ENCODE results near the gene LRMDA.

The LRMDA gene

DNA sequence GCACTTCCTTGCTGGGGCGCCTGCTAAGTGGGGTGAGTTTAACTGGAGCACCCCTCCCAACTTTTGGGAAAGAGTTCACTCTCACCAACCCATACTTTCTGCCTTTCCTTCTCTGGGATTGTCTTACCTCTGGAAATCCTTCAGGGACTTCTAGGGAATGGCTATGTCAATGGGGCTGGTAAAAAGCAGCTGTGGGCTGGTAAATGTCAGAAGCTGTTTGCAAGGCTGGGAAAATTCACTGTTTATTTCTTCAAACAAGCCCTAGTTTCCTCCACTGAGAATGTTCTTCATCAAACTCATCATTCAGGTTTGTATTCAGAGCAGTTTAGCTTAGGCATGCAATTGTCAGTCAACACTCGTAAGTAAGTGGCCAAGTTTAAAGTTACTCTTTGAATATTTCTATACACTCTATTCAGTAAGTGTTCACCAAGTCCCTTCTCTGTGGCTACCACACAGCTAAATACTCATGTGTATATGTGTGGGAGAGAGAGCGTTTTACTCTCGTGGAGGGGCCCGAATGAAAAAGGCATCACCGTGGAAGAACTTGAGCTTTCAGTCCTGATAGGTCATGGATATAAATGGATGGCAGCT, 654.8 kb downstream of the LRMDA start:
- H2AFZ ChIP-seq (ENCODE audit: low read depth, low read length) = no peak overlapping the region
- H3K9ac ChIP-seq (ENCODE audit: low read depth, low read length) = no peak overlapping the region
- DNase-seq = no peak
- H3K4me1 ChIP-seq (ENCODE audit: insufficient read depth, low read length) = no peaks in the 10 kb centered on the region
- no peak for ATAC-seq (ENCODE audit: insufficient read depth, low read depth)
- no peak overlapping the region for H3K4me2 ChIP-seq (ENCODE audit: insufficient read depth, low read length)
- H3K9me3 ChIP-seq (ENCODE audit: insufficient read depth, low read length, severe bottlenecking) = no peaks in the 10 kb centered on the region
- no peaks in the 10 kb centered on the region for H3K36me3 ChIP-seq (ENCODE audit: insufficient read depth, low read length)
- no peaks in the 10 kb centered on the region for H3K27me3 ChIP-seq (ENCODE audit: insufficient read depth, low read length, poor library complexity)
- no peaks in the 10 kb centered on the region for H3K79me2 ChIP-seq (ENCODE audit: insufficient read depth, low read length)
- no peaks in the 10 kb centered on the region for H4K20me1 ChIP-seq (ENCODE audit: insufficient read depth, low read length)
- TF ChIP-seq, protein P1, sequence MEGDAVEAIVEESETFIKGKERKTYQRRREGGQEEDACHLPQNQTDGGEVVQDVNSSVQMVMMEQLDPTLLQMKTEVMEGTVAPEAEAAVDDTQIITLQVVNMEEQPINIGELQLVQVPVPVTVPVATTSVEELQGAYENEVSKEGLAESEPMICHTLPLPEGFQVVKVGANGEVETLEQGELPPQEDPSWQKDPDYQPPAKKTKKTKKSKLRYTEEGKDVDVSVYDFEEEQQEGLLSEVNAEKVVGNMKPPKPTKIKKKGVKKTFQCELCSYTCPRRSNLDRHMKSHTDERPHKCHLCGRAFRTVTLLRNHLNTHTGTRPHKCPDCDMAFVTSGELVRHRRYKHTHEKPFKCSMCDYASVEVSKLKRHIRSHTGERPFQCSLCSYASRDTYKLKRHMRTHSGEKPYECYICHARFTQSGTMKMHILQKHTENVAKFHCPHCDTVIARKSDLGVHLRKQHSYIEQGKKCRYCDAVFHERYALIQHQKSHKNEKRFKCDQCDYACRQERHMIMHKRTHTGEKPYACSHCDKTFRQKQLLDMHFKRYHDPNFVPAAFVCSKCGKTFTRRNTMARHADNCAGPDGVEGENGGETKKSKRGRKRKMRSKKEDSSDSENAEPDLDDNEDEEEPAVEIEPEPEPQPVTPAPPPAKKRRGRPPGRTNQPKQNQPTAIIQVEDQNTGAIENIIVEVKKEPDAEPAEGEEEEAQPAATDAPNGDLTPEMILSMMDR (IDR thresholded peaks at IDR 0.05; ENCODE audit: borderline replicate concordance, extremely low read depth, low read length, poor library complexity, severe bottlenecking) = no peak
- no peak for TF ChIP-seq EZH2 (IDR thresholded peaks at IDR 0.05; ENCODE audit: borderline replicate concordance, low read depth, low read length, severe bottlenecking)
- no peak overlapping the region for H3K4me3 ChIP-seq (ENCODE audit: low read depth in 1 of 2, low read length in 2 of 2)
- no peak overlapping the region for H3K27ac ChIP-seq (ENCODE audit: low read length)

DNA sequence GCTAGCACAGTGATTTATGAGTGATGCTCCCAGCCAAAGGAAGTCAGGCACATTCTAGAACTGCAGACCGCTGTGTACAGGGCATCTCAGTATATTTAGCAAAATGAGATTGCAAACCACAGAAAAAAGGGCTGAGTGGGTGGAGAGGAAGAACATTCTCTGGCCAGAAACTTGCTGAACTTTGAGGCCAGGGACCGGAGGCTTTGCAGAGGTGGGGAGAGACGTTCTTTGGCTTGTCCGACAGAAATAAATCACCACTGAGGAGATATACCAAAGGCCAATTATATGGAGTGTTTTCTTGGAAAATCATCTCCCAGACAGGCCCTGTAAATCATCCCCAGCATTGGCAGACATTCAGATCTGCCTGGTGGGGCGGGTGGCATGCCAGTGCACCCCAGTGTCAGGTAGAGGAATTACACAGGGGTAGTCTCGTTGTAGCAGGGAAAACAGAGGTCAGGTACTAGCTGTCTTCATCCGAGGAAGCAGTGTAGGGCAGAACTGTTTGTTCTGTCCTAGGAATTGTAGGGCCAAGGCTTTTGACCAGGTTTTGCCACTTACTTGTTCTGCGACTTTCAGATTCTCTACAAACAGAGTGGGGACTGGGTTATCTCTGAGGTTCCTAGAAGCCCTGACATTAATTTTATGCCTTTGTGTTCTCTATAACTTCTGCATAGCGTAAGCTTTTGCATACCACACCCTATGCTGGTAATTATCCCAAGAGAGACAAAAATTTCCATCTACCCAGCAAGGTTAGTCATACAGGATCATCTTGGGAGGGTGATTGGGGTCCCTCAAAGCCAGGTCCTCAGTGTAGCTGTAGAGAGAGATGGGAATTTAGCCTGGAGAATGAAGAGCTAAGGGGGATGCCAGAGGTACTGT, 655.6 kb downstream of the LRMDA start:
- no peak overlapping the region for H3K27ac ChIP-seq (ENCODE audit: low read length)
- TF ChIP-seq, protein P1 (IDR thresholded peaks at IDR 0.05; ENCODE audit: borderline replicate concordance, extremely low read depth, low read length, poor library complexity, severe bottlenecking) = peak; percentile 45
- no peak for TF ChIP-seq EZH2 (IDR thresholded peaks at IDR 0.05; ENCODE audit: borderline replicate concordance, low read depth, low read length, severe bottlenecking)
- no peak overlapping the region for H3K4me2 ChIP-seq (ENCODE audit: insufficient read depth, low read length)
- DNase-seq (no peak), ATAC-seq (ENCODE audit: insufficient read depth, low read depth) (no peak; the same call in 2 of the 3 replicates)
- H3K9me3 ChIP-seq (ENCODE audit: insufficient read depth, low read length, severe bottlenecking) = no peaks in the 10 kb centered on the region
- no peaks in the 10 kb centered on the region for H3K27me3 ChIP-seq (ENCODE audit: insufficient read depth, low read length, poor library complexity)
- no peak overlapping the region for H2AFZ ChIP-seq (ENCODE audit: low read depth, low read length)
- H4K20me1 ChIP-seq (ENCODE audit: insufficient read depth, low read length) = no peaks in the 10 kb centered on the region
- H3K4me1 ChIP-seq (ENCODE audit: insufficient read depth, low read length) = no peaks in the 10 kb centered on the region
- H3K79me2 ChIP-seq (ENCODE audit: insufficient read depth, low read length) = no peaks in the 10 kb centered on the region
- no peak overlapping the region for H3K4me3 ChIP-seq (ENCODE audit: low read depth in 1 of 2, low read length in 2 of 2)
- no peak overlapping the region for H3K9ac ChIP-seq (ENCODE audit: low read depth, low read length)
- no peaks in the 10 kb centered on the region for H3K36me3 ChIP-seq (ENCODE audit: insufficient read depth, low read length)

DNA sequence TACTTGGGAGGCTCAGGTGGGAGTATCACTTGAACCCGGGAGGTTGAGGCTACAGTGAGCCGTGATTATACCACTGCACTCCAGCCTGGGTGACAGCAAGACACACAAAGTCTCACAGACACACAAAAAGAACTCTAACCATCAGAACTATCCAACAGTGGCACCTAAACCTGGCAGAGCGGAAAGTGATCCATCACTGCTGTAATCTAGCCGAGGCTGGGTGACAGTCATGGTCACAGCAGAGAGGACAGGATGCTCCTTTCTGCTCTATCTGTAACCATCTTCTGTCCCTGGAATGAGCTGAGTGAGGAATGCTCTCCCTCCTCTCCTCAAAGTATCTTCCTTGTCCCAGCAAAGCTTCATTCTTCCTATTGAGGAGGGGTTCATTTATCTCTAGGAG, 656.6 kb downstream of the LRMDA start:
- no peaks in the 10 kb centered on the region for H3K9me3 ChIP-seq (ENCODE audit: insufficient read depth, low read length, severe bottlenecking)
- no peak overlapping the region for H3K9ac ChIP-seq (ENCODE audit: low read depth, low read length)
- DNase-seq (no peak), ATAC-seq (ENCODE audit: insufficient read depth, low read depth) (no peak)
- no peak overlapping the region for H3K4me2 ChIP-seq (ENCODE audit: insufficient read depth, low read length)
- no peaks in the 10 kb centered on the region for H3K4me1 ChIP-seq (ENCODE audit: insufficient read depth, low read length)
- no peaks in the 10 kb centered on the region for H3K27me3 ChIP-seq (ENCODE audit: insufficient read depth, low read length, poor library complexity)
- no peaks in the 10 kb centered on the region for H3K79me2 ChIP-seq (ENCODE audit: insufficient read depth, low read length)
- H4K20me1 ChIP-seq (ENCODE audit: insufficient read depth, low read length) = no peaks in the 10 kb centered on the region
- no peak for TF ChIP-seq EZH2 (IDR thresholded peaks at IDR 0.05; ENCODE audit: borderline replicate concordance, low read depth, low read length, severe bottlenecking)
- TF ChIP-seq, protein P1 (IDR thresholded peaks at IDR 0.05; ENCODE audit: borderline replicate concordance, extremely low read depth, low read length, poor library complexity, severe bottlenecking) = no peak
- H3K4me3 ChIP-seq (ENCODE audit: low read depth in 1 of 2, low read length in 2 of 2) = no peak overlapping the region
- no peak overlapping the region for H3K27ac ChIP-seq (ENCODE audit: low read length)
- no peak overlapping the region for H2AFZ ChIP-seq (ENCODE audit: low read depth, low read length)
- H3K36me3 ChIP-seq (ENCODE audit: insufficient read depth, low read length) = no peaks in the 10 kb centered on the region

Measured in DND-41 (cell line).